GM23248 (cell line): ENCODE measurements around the gene ERG. TPM values are rescaled to one million over a fixed set of nuclear protein-coding genes. Genes with fewer than 3 reads are reported as not detected.

Source experiments
- DNase-seq: peaks from one replicate; pipeline ENCODE4 v3.0.0-alpha.2; 2015
- H2AFZ ChIP-seq: fragments of 200-600 bp; sonication (generic); 2 replicates; pipeline ENCODE4 v1.6.1; 2016; ENCODE audit warnings: antibody characterized with exemption
- H3F3A ChIP-seq: fragments of 200-600 bp; sonication (generic); 2 replicates; pipeline ENCODE4 v1.6.1; 2016; ENCODE audit warnings: mild to moderate bottlenecking, antibody characterized with exemption, mixed run types; ENCODE audit not compliant: insufficient read depth
- H3K27ac ChIP-seq: fragments of 200-600 bp; sonication (generic); 2 replicates; pipeline ENCODE4 v1.5.1; 2016; ENCODE audit warnings: mild to moderate bottlenecking
- H3K27me3 ChIP-seq: fragments of 200-600 bp; sonication (generic); replicated peaks from 2 replicates; pipeline ENCODE4 v1.6.1; 2016; ENCODE audit warnings: mild to moderate bottlenecking; ENCODE audit not compliant: insufficient read depth
- H3K36me3 ChIP-seq: fragments of 200-600 bp; sonication (generic); 2 replicates; pipeline ENCODE4 v1.6.1; 2016; ENCODE audit warnings: low read depth, mild to moderate bottlenecking
- H3K4me1 ChIP-seq: fragments of 200-600 bp; sonication (generic); 2 replicates; pipeline ENCODE4 v1.6.1; 2016; ENCODE audit warnings: mild to moderate bottlenecking; ENCODE audit not compliant: insufficient read depth
- H3K4me2 ChIP-seq: fragments of 200-600 bp; sonication (generic); one replicate; pipeline ENCODE4 v1.6.1; 2016; ENCODE audit warnings: mild to moderate bottlenecking; ENCODE audit not compliant: unreplicated experiment
- H3K4me3 ChIP-seq: fragments of 200-600 bp; sonication (generic); 2 replicates; pipeline ENCODE4 v1.5.1; 2016; ENCODE audit warnings: mild to moderate bottlenecking
- H3K79me2 ChIP-seq: fragments of 200-600 bp; sonication (generic); 2 replicates; pipeline ENCODE4 v1.6.1; 2016; ENCODE audit warnings: mild to moderate bottlenecking; ENCODE audit not compliant: insufficient read depth
- H3K9ac ChIP-seq: fragments of 200-600 bp; sonication (generic); 2 replicates; pipeline ENCODE4 v1.6.1; 2016; ENCODE audit warnings: mild to moderate bottlenecking
- H3K9me2 ChIP-seq: fragments of 200-600 bp; sonication (generic); 2 replicates; pipeline ENCODE4 v1.6.1; 2016; ENCODE audit warnings: mixed run types, mild to moderate bottlenecking, moderate library complexity; ENCODE audit not compliant: insufficient read depth
- H3K9me3 ChIP-seq: fragments of 200-600 bp; sonication (generic); one replicate; pipeline ENCODE4 v1.6.1; 2017; ENCODE audit warnings: low read depth
- H4K20me1 ChIP-seq: fragments of 200-600 bp; sonication (generic); 2 replicates; pipeline ENCODE4 v1.6.0; 2016; ENCODE audit not compliant: insufficient read depth
- EZH2 ChIP-seq: fragments of 200-600 bp; sonication (generic); IDR thresholded peaks from 2 replicates; pipeline ENCODE4 v1.6.1; 2018; ENCODE audit warnings: antibody characterized with exemption, mild to moderate bottlenecking; ENCODE audit not compliant: insufficient read depth, poor library complexity, severe bottlenecking
- EZH2phosphoT487 ChIP-seq: fragments of 200-600 bp; sonication (generic); IDR thresholded peaks from 2 replicates; pipeline ENCODE4 v1.6.1; 2018; ENCODE audit warnings: antibody characterized with exemption, moderate library complexity, mild to moderate bottlenecking, low read depth; ENCODE audit not compliant: insufficient read depth
- WGBS, 2 experiments: methylation state at CpG; one replicate each; pipeline ENCODE4 v1.1.6; 2015 to 2017; ENCODE audit warnings: low lambda C conversion rate in 2 of 2, low coverage in 1 of 2; ENCODE audit errors: missing lambda C conversion rate in 2 of 2; 5-methylcytosine and 5-hydroxymethylcytosine counted together
- in situ Hi-C: fragments of 300-500 bp; cut with MboI; formaldehyde crosslinking; loops from 2 replicates; pipeline ENCODE4 v1.15.0; 2020
- polyA plus RNA-seq: library from polyadenylated mRNA; unstranded; fragments of >200 nt; fragmentation: Nextera tagmentation; extraction: Ambion mirVana; gene quantifications from 2 replicates; pipeline ENCODE4 v1.2.1, GENCODE V29; 2016
- total RNA-seq: library from RNA; depleted of rRNA; stranded (reverse); fragments of >200 nt; shearing (Covaris generic); gene quantifications from 2 replicates; pipeline ENCODE4 v1.2.3, GENCODE V29; 2014

Gene ERG
- total and polyA plus RNA-seq, 2 experiments from 2014 or later, result 0.76 to 1.3 TPM

- H3F3A ChIP-seq, result peaks cover 14% of the 10 kb centered on the region; the same call in 1 of the 2 replicates
- H3K4me3 ChIP-seq, result no peak overlapping the region
- no peaks in the 10 kb centered on the region for H3K79me2 ChIP-seq
- H2AFZ ChIP-seq, result no peak overlapping the region
- 89 to 96% methylated on average over 5 of the region's 5 CpGs for WGBS, 2 experiments
- no peaks in the 10 kb centered on the region for H3K27me3 ChIP-seq
- no peak overlapping the region for H3K27ac ChIP-seq
- H3K36me3 ChIP-seq, result no peaks in the 10 kb centered on the region
- no peak for TF ChIP-seq EZH2phosphoT487
- in situ Hi-C loops, result no loop called here
- H3K4me1 ChIP-seq, result peaks cover 14% of the 10 kb centered on the region
- H3K9ac ChIP-seq, result no peak overlapping the region
- H4K20me1 ChIP-seq, result no peaks in the 10 kb centered on the region
- no peaks in the 10 kb centered on the region for H3K9me3 ChIP-seq
- no peaks in the 10 kb centered on the region for H3K9me2 ChIP-seq
- DNase-seq, result no peak
- no peak overlapping the region for H3K4me2 ChIP-seq
Measured at GRCh38 chr21:38341546-38342012, 156.7 kb downstream of the ERG start.

GRCh38 chr21:38340131-38340530, 158.1 kb downstream of the ERG start:
- no peak for DNase-seq
- Histone ChIP-seq H3K79me2 (no peaks in the 10 kb centered on the region), H3K9me2 (no peaks in the 10 kb centered on the region), H3K9me3 (no peaks in the 10 kb centered on the region), H3K9ac (no peak overlapping the region), H3K4me2 (no peak overlapping the region), H3K36me3 (no peaks in the 10 kb centered on the region), H3F3A (peaks cover 14% of the 10 kb centered on the region; the same call in 1 of the 2 replicates), H3K27ac (no peak overlapping the region), H3K4me3 (no peak overlapping the region), H4K20me1 (no peaks in the 10 kb centered on the region), H2AFZ (no peak overlapping the region), H3K27me3 (no peaks in the 10 kb centered on the region), H3K4me1 (peaks cover 14% of the 10 kb centered on the region)
- 95 to 98% methylated on average over 4 of the region's 4 CpGs for WGBS, 2 experiments
- TF ChIP-seq EZH2 (no peak), EZH2phosphoT487 (no peak)
- in situ Hi-C loops, result no loop called here

- TF ChIP-seq EZH2, result no peak
- no peak for TF ChIP-seq EZH2phosphoT487
- no peak overlapping the region for H3K9ac ChIP-seq
- no peaks in the 10 kb centered on the region for H3K4me1 ChIP-seq
- H2AFZ ChIP-seq, result no peak overlapping the region
- H3K4me3 ChIP-seq, result no peak overlapping the region
- no peak overlapping the region for H3K27ac ChIP-seq
- in situ Hi-C loops, result no loop called here
- no peaks in the 10 kb centered on the region for H3K9me2 ChIP-seq
- no peaks in the 10 kb centered on the region for H3K36me3 ChIP-seq
- no peaks in the 10 kb centered on the region for H3K9me3 ChIP-seq
- H3K4me2 ChIP-seq, result no peak overlapping the region
- H3K79me2 ChIP-seq, result no peaks in the 10 kb centered on the region
- no peaks in the 10 kb centered on the region for H3K27me3 ChIP-seq
- H3F3A ChIP-seq, result no peaks in the 10 kb centered on the region
- 92 to 99% methylated on average over 5 of the region's 5 CpGs for WGBS, 2 experiments
- DNase-seq, result no peak
- no peaks in the 10 kb centered on the region for H4K20me1 ChIP-seq
Measured at GRCh38 chr21:38337793-38338192, 160.5 kb downstream of the ERG start.

GRCh38 chr21:38334866-38335265, 163.4 kb downstream of the ERG start:
- no peak for DNase-seq
- Histone ChIP-seq H3K79me2 (no peaks in the 10 kb centered on the region), H3K27me3 (no peaks in the 10 kb centered on the region), H4K20me1 (no peaks in the 10 kb centered on the region), H3K9me3 (no peaks in the 10 kb centered on the region), H3K9me2 (no peaks in the 10 kb centered on the region), H3F3A (no peaks in the 10 kb centered on the region), H3K36me3 (no peaks in the 10 kb centered on the region), H3K4me2 (no peak overlapping the region), H2AFZ (no peak overlapping the region), H3K4me1 (peaks cover 7% of the 10 kb centered on the region; the same call in 1 of the 2 replicates), H3K9ac (no peak overlapping the region), H3K4me3 (no peak overlapping the region), H3K27ac (no peak overlapping the region)
- TF ChIP-seq EZH2phosphoT487 (no peak), EZH2 (no peak)
- 90 to 95% methylated on average over 8 of the region's 8 CpGs for WGBS, 2 experiments
- in situ Hi-C loops, result no loop called here
